GM12864 (cell line): ENCODE results near the gene TWIST2.

Experiments used
- DNase-seq: peaks from one replicate; pipeline ENCODE4 v3.0.0-alpha.2; 2011; ENCODE audit warnings: low read depth
- H3K4me3 ChIP-seq: 2 replicates; pipeline ENCODE4 v1.5.1; 2011; ENCODE audit warnings: mild to moderate bottlenecking, low read depth, low read length, control low read depth
- TF ChIP-seq, protein P1 (sequence below): IDR thresholded peaks from 2 replicates; pipeline ENCODE4 v1.5.1; 2011; ENCODE audit warnings: low read depth, mild to moderate bottlenecking, moderate library complexity, low read length, control low read depth, inconsistent platforms; ENCODE audit errors: missing control alignments

TWIST2 gene

DNA sequence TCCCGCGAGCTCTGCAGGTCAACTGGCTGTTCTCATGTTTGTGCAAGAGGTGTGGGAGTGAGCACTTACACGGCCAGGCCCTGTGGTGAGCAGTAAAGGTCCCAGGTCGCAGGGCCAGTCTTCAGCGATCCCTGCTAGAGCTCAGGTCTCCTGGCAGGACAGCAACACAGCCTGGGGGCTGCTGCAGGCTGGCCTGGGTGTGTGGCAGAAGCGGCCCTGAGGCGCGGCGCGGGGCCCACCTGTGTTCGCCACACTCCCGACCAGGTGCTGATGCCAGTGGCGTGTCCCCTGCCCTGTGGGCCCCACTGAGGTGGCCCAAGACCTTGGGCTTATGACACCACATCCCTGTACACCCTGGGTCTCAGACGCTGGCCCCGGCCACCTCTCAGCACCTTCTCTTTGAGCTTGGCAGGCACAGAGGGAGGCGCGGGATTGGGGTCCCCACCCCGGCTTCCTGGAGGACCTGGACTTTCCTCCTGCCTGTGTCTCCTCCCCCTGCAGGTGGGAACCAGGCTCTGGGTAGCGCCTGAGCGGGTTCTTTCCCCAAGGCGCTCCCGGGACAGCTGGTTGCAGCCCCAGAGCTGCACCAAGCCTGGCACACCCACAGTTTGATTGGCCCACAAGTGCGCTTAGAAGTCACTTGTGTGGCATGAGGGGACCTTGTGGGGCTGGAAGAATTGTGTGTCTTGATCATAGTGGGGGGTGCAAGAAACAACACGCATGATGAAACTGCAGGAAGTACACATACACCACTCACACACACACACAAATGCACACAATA, 59.2 kb downstream of the TWIST2 start:
- TF ChIP-seq, protein P1, sequence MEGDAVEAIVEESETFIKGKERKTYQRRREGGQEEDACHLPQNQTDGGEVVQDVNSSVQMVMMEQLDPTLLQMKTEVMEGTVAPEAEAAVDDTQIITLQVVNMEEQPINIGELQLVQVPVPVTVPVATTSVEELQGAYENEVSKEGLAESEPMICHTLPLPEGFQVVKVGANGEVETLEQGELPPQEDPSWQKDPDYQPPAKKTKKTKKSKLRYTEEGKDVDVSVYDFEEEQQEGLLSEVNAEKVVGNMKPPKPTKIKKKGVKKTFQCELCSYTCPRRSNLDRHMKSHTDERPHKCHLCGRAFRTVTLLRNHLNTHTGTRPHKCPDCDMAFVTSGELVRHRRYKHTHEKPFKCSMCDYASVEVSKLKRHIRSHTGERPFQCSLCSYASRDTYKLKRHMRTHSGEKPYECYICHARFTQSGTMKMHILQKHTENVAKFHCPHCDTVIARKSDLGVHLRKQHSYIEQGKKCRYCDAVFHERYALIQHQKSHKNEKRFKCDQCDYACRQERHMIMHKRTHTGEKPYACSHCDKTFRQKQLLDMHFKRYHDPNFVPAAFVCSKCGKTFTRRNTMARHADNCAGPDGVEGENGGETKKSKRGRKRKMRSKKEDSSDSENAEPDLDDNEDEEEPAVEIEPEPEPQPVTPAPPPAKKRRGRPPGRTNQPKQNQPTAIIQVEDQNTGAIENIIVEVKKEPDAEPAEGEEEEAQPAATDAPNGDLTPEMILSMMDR, result no peak
- no peak overlapping the region for H3K4me3 ChIP-seq
- DNase-seq, result no peak

DNA sequence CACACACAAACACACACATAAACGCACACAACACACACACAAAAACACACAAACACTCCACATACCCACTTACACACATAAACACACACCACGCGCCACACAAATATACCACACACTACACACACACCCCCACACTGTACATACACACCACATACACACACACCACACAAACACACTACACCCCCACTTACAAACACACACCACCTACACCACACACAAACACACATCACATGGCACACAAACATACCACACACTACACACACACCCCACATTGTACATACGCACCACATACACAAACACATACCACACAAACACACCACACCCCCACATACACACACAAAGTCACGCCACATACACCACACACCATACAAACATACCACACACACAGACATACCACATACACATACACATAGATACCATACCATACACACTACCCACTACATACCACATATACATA, 59.9 kb downstream of the TWIST2 start:
- no peak for DNase-seq
- TF ChIP-seq, protein P1, result no peak
- no peak overlapping the region for H3K4me3 ChIP-seq

DNA sequence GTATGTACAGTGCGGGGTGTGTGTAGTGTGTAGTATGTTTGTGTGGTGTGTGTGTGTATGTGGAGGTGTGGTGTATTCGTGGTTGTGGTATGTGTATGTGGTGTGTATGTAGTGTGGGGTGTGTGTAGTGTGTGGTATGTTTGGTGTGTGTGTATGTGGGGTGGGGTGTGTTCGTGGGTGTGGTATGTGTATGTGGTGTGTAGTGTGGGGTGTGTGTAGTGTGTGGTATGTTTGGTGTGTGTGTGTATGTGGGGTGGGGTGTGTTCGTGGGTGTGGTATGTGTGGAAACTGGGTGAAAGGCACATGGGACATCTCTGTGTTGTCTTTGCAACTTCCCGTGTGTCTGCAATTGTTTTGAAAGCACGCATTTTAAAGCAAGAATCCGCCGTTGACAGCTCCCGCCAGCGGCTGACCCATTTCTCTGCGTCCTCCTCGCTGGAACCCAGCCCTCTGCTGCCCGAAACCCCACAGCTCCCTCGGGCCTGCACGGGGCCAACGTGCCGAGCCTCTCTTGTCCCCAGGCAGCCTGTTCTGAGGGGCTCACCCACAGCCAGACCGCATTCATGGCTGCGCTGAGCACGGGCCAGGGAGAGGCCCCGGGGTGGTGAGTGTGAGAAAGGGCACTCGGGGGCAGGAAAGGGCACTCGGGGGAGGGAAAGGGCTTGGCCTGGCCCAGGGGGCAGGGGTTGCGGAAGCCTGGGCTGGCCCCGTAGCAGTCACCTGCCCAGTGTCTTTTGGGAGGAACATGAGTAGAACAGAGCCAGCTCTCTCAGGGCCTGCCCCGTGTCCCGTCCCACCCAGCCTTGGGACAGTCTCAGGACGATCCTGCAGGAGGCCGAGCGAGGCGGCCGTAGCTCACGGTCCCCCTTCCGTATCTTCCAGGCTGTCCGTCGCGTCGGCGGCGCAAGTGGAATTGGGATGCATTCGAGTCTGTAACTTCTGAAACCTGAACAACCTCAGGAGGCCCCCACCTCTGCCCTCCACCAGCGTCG, 61.4 kb downstream of the TWIST2 start:
- no peak overlapping the region for H3K4me3 ChIP-seq
- TF ChIP-seq, protein P1, result no peak
- DNase-seq, result no peak

DNA sequence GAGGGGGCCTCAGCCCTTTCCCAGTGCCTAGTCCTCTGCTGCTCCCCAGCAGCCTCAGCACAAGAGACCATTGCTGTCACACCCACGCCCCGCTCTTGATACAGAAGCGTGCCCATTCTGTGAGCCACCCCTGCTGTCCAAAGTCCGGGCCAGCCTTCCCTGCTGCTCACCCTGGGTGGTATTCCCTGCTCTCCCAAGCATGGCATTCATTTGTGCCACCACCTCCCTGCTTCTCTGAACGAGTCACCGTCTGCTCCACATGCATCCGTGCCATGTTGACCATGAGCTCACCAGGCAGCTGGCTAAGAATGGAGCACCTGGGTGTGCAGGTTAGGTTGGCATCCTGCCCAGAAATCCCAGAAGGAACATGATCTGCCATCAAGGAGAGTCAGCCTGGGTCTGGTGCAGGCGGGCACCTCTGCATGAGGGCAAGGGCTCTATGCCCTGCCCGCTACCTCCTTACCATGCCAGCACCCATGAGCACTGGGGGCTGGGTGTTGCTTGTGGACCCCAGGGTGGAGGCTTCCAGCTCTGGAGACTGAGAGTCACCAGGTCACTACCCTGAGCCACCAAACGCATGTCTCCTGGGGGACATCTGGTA, 63.0 kb downstream of the TWIST2 start:
- no peak for DNase-seq
- no peak overlapping the region for H3K4me3 ChIP-seq
- TF ChIP-seq, protein P1, result no peak

DNA sequence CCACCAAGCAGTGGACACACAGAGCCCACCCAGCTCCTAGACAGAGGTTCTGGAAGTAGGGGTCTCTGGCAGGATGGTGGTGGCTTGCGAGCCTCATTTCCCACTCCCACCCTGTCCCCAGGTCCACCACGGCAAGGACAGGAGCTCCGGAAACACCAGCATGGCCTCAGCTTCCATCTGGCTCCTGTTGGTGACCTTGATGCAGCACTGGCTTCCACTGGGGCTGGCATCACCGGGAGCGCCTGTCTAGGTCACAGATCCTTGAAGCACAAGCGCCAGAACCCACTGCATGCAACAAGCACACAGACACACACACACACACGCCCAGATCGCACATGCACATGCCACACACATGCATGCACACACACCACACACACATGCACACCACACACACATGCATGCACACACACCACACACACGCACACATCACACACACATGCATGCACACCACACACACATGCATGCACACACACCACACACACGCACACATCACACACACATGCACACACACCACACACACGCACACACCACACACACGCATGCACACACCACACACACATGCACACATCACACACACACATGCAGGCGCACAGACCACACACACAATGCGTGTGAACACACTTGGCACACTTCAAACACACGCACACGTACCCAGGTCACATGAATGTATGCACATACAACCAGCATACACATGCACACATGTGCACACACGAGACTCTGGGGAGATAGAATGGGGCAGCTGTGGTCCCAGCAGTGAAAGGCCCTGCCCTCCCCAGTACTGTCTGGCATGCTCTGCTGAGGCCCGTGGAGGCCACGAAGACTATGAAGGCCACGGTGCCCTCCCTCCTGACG, 63.7 kb downstream of the TWIST2 start:
- DNase-seq, result no peak
- TF ChIP-seq, protein P1, result no peak
- no peak overlapping the region for H3K4me3 ChIP-seq

DNA sequence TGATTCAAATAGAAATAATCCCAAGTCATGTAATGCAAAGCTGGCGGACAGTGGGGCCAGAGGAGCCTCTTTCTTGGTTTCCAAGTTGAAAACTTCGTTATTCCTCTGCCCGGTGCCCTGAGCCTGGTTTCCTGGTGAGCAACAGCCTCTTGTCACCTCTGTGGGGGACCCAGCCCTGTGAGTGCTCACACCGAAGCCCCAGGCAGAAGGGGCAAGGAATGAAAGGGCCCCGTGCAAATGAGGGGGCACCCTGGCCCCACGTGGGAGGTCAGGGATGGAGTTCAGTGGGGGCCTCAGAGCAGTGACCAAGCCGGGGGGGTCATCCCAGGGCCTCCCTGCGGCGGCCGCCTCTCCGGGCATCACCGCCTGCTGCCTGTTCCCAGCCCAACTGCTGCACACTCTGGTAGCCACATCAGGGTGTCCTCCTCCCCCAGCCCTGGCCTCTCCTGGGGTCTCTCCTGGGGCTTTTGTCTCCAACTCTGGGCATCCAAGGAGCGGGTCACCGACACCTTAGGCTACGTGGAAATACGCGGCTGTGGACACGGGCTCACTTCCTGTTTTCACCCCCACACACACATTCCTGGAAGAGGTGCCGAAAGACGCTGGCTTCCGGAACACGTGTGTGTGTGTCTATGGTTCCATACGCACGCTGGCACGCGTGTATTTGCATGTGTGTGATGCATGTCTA, 64.5 kb downstream of the TWIST2 start:
- TF ChIP-seq, protein P1, result no peak
- no peak overlapping the region for H3K4me3 ChIP-seq
- no peak for DNase-seq
